DOHH2 (cell line): ENCODE measurements around the gene DAAM2.

Experiments
- CTCF ChIP-seq: fragments of 200-600 bp; sonication (generic); IDR thresholded peaks from one replicate; pipeline ENCODE4 v1.5.1; 2014; ENCODE audit warnings: antibody characterized with exemption, mild to moderate bottlenecking, low read depth, low read length; ENCODE audit not compliant: poor library complexity, severe bottlenecking
- EZH2phosphoT487 ChIP-seq: fragments of 200-600 bp; sonication (generic); IDR thresholded peaks from 2 replicates; pipeline ENCODE4 v1.6.1; 2017; ENCODE audit warnings: borderline replicate concordance, mild to moderate bottlenecking, antibody characterized with exemption, low read length, moderate library complexity, mixed read lengths

DNA sequence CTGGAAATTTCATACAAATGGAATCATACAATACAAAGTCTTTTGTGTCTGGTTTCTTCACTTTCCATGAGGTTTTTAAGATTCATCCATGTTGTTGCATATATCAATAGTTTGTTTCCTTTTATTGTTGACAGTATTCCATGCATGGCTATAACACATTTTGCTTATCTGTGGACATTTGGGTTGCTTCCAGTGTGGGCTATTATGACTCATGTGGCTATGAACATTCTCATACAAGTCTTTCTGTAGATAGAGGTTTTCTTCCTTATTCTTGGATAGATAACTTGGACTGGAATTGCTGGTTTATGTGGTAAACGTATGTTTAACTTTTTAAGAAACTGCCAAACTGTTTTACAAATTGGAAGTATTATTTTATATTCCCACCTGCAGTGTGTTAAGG, 36.9 kb upstream of the DAAM2 start:
- TF ChIP-seq CTCF = no peak
- TF ChIP-seq EZH2phosphoT487 = no peak
